Endodermal cell (in vitro differentiated cells): ENCODE measurements around the gene PCDHB1. TPM values are rescaled to one million over a fixed set of nuclear protein-coding genes. Genes with fewer than 3 reads are reported as not detected.

ENCODE experiments used
- DNase-seq: peaks from one replicate; pipeline ENCODE4 v3.0.0-alpha.2; 2017
- H3K27ac ChIP-seq: 2 replicates; pipeline ENCODE4 v1.5.1; 2013; ENCODE audit warnings: mild to moderate bottlenecking, low read depth, low read length, moderate library complexity
- H3K27me3 ChIP-seq: 2 replicates; pipeline ENCODE4 v1.6.1; 2013; ENCODE audit warnings: mild to moderate bottlenecking, low read length, moderate library complexity; ENCODE audit not compliant: insufficient read depth, control insufficient read depth, poor library complexity, severe bottlenecking
- H3K36me3 ChIP-seq: 2 replicates; pipeline ENCODE4 v1.7.0; 2013; ENCODE audit warnings: mild to moderate bottlenecking, low read length, moderate library complexity; ENCODE audit not compliant: control insufficient read depth, insufficient read depth
- H3K4me1 ChIP-seq: one replicate; pipeline ENCODE4 v1.7.0; 2013; ENCODE audit warnings: low read length; ENCODE audit not compliant: control insufficient read depth, insufficient read depth
- H3K4me3 ChIP-seq: 2 replicates; pipeline ENCODE4 v1.5.1; 2013; ENCODE audit warnings: mild to moderate bottlenecking, low read length, moderate library complexity
- H3K9ac ChIP-seq: 2 replicates; pipeline ENCODE4 v1.6.1; 2013; ENCODE audit warnings: mild to moderate bottlenecking, low read length, moderate library complexity; ENCODE audit not compliant: poor library complexity, severe bottlenecking; ENCODE audit errors: extremely low read depth
- H3K9me3 ChIP-seq: 2 replicates; pipeline ENCODE4 v1.6.1; 2013; ENCODE audit warnings: mild to moderate bottlenecking, low read length, moderate library complexity; ENCODE audit not compliant: control insufficient read depth
- H3K27ac Mint-ChIP-seq: 2 replicates; pipeline ENCODE4 v1.8.0; 2020; ENCODE audit warnings: mixed read lengths
- H3K27me3 Mint-ChIP-seq: 2 replicates; pipeline ENCODE4 v1.8.0; 2021; ENCODE audit warnings: mild to moderate bottlenecking, mixed read lengths; ENCODE audit not compliant: insufficient read depth
- H3K36me3 Mint-ChIP-seq: 2 replicates; pipeline ENCODE4 v1.8.0; 2020; ENCODE audit warnings: low read depth, mixed read lengths
- H3K4me1 Mint-ChIP-seq: 2 replicates; pipeline ENCODE4 v1.8.0; 2020; ENCODE audit warnings: mixed read lengths
- H3K4me3 Mint-ChIP-seq: 2 replicates; pipeline ENCODE4 v1.8.0; 2020; ENCODE audit warnings: mild to moderate bottlenecking, moderate library complexity, mixed read lengths
- H3K9me3 Mint-ChIP-seq: 2 replicates; pipeline ENCODE4 v1.8.0; 2020; ENCODE audit warnings: mild to moderate bottlenecking, mixed read lengths
- WGBS, 2 experiments: methylation state at CpG; one replicate each; pipeline versions ENCODE4 v1.1.5 to v1.1.7; 2013; ENCODE audit warnings: missing lambda C conversion rate in 2 of 2, mixed read lengths in 1 of 2; ENCODE audit not compliant: insufficient coverage in 1 of 2, insufficient read length in 1 of 2; 5-methylcytosine and 5-hydroxymethylcytosine counted together
- total RNA-seq, 2 donors: library from RNA; stranded (reverse); fragmentation: NEBNext Ultra II Directional in 1 of 2; extraction: Animal tissue kit (Norgen Biotek cat#: 25700) in 1 of 2; gene quantifications; 2 replicates in 1 of 2; 3 replicates in 1 of 2; pipeline ENCODE4 v1.2.1, GENCODE V29; 2021
- TF ChIP-seq, protein P1 (sequence below): fragments of 200-600 bp; sonication (generic); conservative IDR thresholded peaks from 2 replicates; pipeline ENCODE4 v1.5.0; 2021; ENCODE audit warnings: antibody characterized with exemption, mild to moderate bottlenecking

PCDHB1 gene
- total RNA-seq, 2 donors from 2014 or later = 0.04 TPM; not detected in 1

DNA sequence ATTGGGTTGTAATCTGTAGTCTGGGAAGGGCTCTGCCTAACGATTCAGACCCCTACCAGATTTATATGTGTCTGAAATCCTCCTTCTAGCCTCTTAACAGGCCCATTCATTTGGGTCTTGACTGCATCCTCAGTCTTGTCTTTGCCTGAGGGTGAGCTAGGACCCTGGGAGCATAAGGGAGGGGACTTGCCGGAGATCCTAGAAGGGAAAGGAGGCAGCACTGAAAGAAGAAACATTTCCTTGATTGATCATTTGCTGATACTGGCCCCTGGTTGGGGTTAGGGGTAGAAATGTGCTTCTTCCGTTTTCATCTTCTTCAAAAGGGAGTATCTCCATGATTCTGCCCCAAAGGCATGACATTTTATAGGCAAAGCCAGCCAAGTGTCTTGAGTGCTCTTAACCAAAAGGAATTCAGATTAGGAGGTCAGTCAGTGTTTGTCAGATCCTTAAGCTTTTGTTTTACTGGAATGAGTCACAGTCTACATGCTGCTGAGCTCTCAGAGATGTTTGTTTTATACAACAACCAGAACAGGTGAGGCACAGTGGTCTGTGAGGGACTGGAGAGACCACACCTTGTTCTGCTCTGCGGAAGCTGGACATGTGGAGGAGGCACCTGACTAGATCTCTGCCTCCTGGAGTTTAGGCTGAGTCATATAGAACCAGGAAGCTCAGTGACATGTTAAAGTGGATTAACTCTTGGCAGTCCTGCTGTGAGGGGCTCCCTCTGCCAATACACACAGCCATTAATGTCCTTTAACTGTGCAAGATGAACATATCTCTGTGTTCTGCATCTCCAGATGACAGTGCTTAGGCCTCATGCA lies 47.2 kb upstream of the PCDHB1 start:
- no peaks in the 10 kb centered on the region for H3K36me3 ChIP-seq
- Mint-ChIP-seq H3K27ac (peak overlapping the region; percentile 93), H3K4me1 (peaks cover 42% of the 10 kb centered on the region), H3K4me3 (no peak overlapping the region), H3K9me3 (no peaks in the 10 kb centered on the region), H3K36me3 (peaks cover 3% of the 10 kb centered on the region), H3K27me3 (no peaks in the 10 kb centered on the region)
- peak; percentile 91 for DNase-seq
- peak overlapping the region; percentile 59 for H3K4me3 ChIP-seq
- no peaks in the 10 kb centered on the region for H3K27me3 ChIP-seq
- 13 to 34% methylated on average over 1 to 4 of the region's 4 CpGs for WGBS, 2 experiments
- peak overlapping the region; percentile 27 for H3K9ac ChIP-seq
- H3K4me1 ChIP-seq = peaks cover 7% of the 10 kb centered on the region
- peak overlapping the region; percentile 6 for H3K27ac ChIP-seq
- H3K9me3 ChIP-seq = no peaks in the 10 kb centered on the region
- TF ChIP-seq, protein P1, sequence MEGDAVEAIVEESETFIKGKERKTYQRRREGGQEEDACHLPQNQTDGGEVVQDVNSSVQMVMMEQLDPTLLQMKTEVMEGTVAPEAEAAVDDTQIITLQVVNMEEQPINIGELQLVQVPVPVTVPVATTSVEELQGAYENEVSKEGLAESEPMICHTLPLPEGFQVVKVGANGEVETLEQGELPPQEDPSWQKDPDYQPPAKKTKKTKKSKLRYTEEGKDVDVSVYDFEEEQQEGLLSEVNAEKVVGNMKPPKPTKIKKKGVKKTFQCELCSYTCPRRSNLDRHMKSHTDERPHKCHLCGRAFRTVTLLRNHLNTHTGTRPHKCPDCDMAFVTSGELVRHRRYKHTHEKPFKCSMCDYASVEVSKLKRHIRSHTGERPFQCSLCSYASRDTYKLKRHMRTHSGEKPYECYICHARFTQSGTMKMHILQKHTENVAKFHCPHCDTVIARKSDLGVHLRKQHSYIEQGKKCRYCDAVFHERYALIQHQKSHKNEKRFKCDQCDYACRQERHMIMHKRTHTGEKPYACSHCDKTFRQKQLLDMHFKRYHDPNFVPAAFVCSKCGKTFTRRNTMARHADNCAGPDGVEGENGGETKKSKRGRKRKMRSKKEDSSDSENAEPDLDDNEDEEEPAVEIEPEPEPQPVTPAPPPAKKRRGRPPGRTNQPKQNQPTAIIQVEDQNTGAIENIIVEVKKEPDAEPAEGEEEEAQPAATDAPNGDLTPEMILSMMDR = no peak

DNA sequence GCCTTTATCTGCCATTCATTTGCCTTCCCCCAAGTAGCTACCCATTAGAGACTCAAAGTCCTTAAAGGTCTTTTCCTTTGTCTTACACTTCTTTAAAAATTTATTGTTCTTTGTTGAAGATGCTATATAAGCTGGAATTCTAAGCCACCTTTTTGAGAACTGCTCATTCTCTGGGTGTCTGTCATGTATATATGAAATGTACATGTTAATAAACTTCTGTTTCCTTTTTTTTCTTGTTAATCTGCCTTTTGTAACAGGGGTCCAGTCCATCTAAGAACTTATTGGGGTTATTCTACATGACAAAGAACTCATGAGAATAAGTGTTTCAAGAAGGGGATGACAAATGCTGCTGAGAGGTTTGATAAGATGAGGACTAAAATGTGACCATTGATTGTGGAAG lies 43.4 kb upstream of the PCDHB1 start:
- Mint-ChIP-seq H3K27me3 (no peaks in the 10 kb centered on the region), H3K27ac (no peak overlapping the region), H3K4me3 (no peak overlapping the region)

DNA sequence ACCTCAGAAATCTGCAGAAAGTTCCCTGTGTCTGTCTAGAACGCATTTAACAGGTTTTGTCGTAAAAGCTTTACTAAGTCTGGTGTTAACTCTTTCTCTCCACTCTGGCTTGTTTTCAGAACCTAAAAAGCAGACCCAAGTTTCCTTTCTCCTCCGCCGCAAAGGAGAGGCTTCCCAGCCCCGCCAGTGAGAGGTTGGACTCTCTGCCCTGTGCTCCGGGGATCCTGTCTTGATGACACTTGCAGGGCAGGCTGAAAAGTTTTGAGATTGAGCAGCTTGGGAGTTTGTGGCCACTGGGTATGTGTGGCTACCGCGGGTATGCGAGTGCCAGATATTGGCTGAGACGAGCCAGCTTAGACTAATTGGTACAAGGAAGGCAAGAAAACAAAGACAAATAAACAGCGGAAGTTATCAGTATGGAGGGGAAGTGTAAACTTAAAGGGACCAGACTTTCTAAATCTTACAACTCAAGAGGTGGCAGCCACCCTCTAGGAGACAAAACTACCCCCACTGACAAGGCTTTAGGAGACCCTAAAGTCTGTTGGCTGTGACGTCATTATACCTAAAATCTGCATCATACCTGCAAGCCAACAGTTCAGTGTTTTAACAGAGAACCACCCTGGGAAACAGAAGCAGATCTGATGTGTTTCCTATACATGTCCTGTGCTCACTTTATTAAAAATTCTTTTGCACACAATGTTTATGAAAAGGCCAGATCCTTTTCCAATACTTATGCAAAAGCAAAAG lies 41.0 kb upstream of the PCDHB1 start:
- TF ChIP-seq, protein P1 = no peak
- no peak for DNase-seq
- no peak overlapping the region for H3K27ac ChIP-seq
- H3K4me1 Mint-ChIP-seq = peaks cover 11% of the 10 kb centered on the region
- peaks cover 4% of the 10 kb centered on the region for H3K36me3 ChIP-seq
- H3K36me3 Mint-ChIP-seq = peaks cover 7% of the 10 kb centered on the region
- no peaks in the 10 kb centered on the region for H3K4me1 ChIP-seq
- no peak overlapping the region for H3K4me3 ChIP-seq
- 90 to 93% methylated on average over 6 to 12 of the region's 12 CpGs for WGBS, 2 experiments
- no peak overlapping the region for H3K9ac ChIP-seq
- H3K27me3 Mint-ChIP-seq = no peaks in the 10 kb centered on the region
- H3K9me3 Mint-ChIP-seq = no peaks in the 10 kb centered on the region
- H3K4me3 Mint-ChIP-seq = no peak overlapping the region
- no peaks in the 10 kb centered on the region for H3K27me3 ChIP-seq
- H3K9me3 ChIP-seq = no peaks in the 10 kb centered on the region
- H3K27ac Mint-ChIP-seq = no peak overlapping the region

More for the DNA sequence above, 43.4 kb upstream of the PCDHB1 start:
- H3K36me3 Mint-ChIP-seq = peaks cover 7% of the 10 kb centered on the region
- no peak overlapping the region for H3K27ac ChIP-seq
- no peak overlapping the region for H3K9ac ChIP-seq
- peaks cover 4% of the 10 kb centered on the region for H3K36me3 ChIP-seq
- H3K4me1 ChIP-seq = peaks cover 7% of the 10 kb centered on the region
- no peaks in the 10 kb centered on the region for H3K27me3 ChIP-seq
- no peak for DNase-seq
- peaks cover 32% of the 10 kb centered on the region for H3K4me1 Mint-ChIP-seq
- H3K9me3 ChIP-seq = no peaks in the 10 kb centered on the region
- TF ChIP-seq, protein P1 = no peak
- H3K9me3 Mint-ChIP-seq = no peaks in the 10 kb centered on the region
- no peak overlapping the region for H3K4me3 ChIP-seq
